BJ (cell line): ENCODE results near the gene VEGFA. TPM values are rescaled to one million over a fixed set of nuclear protein-coding genes. Genes with fewer than 3 reads are reported as not detected.

Experiments used
- CTCF ChIA-PET: fragments of 350-600 bp; formaldehyde crosslinking; extraction: SDS; loops from one replicate; lab custom pipeline; 2021; ENCODE audit warnings: antibody characterized with exemption, inconsistent platforms; lab: Yijun Ruan, JAX
- POLR2A ChIA-PET: fragments of 300-600 bp; sonication (Branson Sonifier 250); formaldehyde crosslinking; extraction: SDS; loops from one replicate; lab custom pipeline; 2021; ENCODE audit warnings: antibody characterized with exemption; lab: Charles Lee
- DNase-seq: peaks from one replicate; pipeline ENCODE4 v3.0.0-alpha.2; 2011; ENCODE audit warnings: low read depth
- H3K27me3 ChIP-seq: 2 replicates; pipeline ENCODE4 v1.6.0; 2011; ENCODE audit warnings: low read length; ENCODE audit not compliant: control insufficient read depth, insufficient read depth
- H3K36me3 ChIP-seq: 2 replicates; pipeline ENCODE4 v1.5.1; 2011; ENCODE audit warnings: low read length; ENCODE audit not compliant: control insufficient read depth, insufficient read depth
- H3K4me3 ChIP-seq: 2 replicates; pipeline ENCODE4 v1.5.1; 2011; ENCODE audit warnings: low read depth, mild to moderate bottlenecking, control low read depth, low read length
- CTCF ChIP-seq: IDR thresholded peaks from 2 replicates; pipeline ENCODE4 v1.5.1; 2011; ENCODE audit warnings: low read depth, mild to moderate bottlenecking, control low read depth, inconsistent platforms, low read length, moderate library complexity; ENCODE audit not compliant: insufficient read depth
- polyA plus RNA-seq: library from polyadenylated mRNA; depleted of rRNA; stranded (reverse); fragments of >200 nt; gene quantifications from 2 replicates; pipeline ENCODE4 v1.2.3, GENCODE V29; 2011

VEGFA gene
- polyA plus RNA-seq, 1 experiment = 357 TPM

GRCh38 chr6:43762410-43762768 lies 7.6 kb upstream of the VEGFA start:
- TF ChIP-seq CTCF = no peak
- H3K27me3 ChIP-seq = peaks cover 24% of the 10 kb centered on the region
- H3K36me3 ChIP-seq = no peaks in the 10 kb centered on the region
- no peak overlapping the region for H3K4me3 ChIP-seq
- ChIA-PET POLR2A (no interaction called here), CTCF (interaction anchor here (0.6 to 5.7 kb wide), 10 partner anchors 9 to 318 kb away, joined by 3 to 31 read pairs (median 4); no protein-coding TSS in a partner anchor)
- DNase-seq = no peak

- H3K36me3 ChIP-seq = no peaks in the 10 kb centered on the region
- CTCF ChIA-PET = interaction anchor here (0.7 to 5.7 kb wide), 10 partner anchors 11 to 334 kb away, joined by 3 to 31 read pairs (median 3); no protein-coding TSS in a partner anchor
- no peak for TF ChIP-seq CTCF
- no peak overlapping the region for H3K4me3 ChIP-seq
- no peak for DNase-seq
- H3K27me3 ChIP-seq = peaks cover 24% of the 10 kb centered on the region
- POLR2A ChIA-PET = no interaction called here
These were observed 6.9 kb upstream of the VEGFA start for GRCh38 chr6:43762966-43763695.

- peaks cover 24% of the 10 kb centered on the region for H3K27me3 ChIP-seq
- ChIA-PET CTCF (interaction anchor here (0.6 to 5.7 kb wide), 7 partner anchors 10 to 333 kb away, joined by 3 to 31 read pairs (median 3); no protein-coding TSS in a partner anchor), POLR2A (no interaction called here)
These were observed 6.0 kb upstream of the VEGFA start for GRCh38 chr6:43763812-43764522.

GRCh38 chr6:43764772-43765171 lies 5.2 kb upstream of the VEGFA start:
- Histone ChIP-seq H3K4me3 (no peak overlapping the region), H3K27me3 (peaks cover 19% of the 10 kb centered on the region), H3K36me3 (no peaks in the 10 kb centered on the region)
- ChIA-PET POLR2A (no interaction called here), CTCF (interaction anchor here (0.7 to 1.3 kb wide), 2 partner anchors 98 to 277 kb away, joined by 3 to 4 read pairs; no protein-coding TSS in a partner anchor)
- no peak for DNase-seq
- no peak for TF ChIP-seq CTCF

More at GRCh38 chr6:43763812-43764522, 6.0 kb upstream of the VEGFA start:
- Histone ChIP-seq H3K36me3 (no peaks in the 10 kb centered on the region), H3K4me3 (no peak overlapping the region)
- TF ChIP-seq CTCF = no peak
- DNase-seq = no peak
